NCI-H128 (cell line): ENCODE results near the gene WDR82.

Experiments
- DNase-seq: peaks from one replicate; lab custom pipeline; 2025; ENCODE audit not compliant: unreplicated experiment; lab: John Stamatoyannopoulos, UW

Gene WDR82

GRCh38 chr3:52226229-52226817, 52.1 kb downstream of the WDR82 start:
- DNase-seq = no peak

GRCh38 chr3:52225452-52226228, 52.8 kb downstream of the WDR82 start, which contains the start of gene TLR9:
Gene TLR9 (minus strand): TSS chr3:52225645. CDS start chr3:52225529, 116 bp downstream.
- no peak for DNase-seq

GRCh38 chr3:52223449-52224408, 54.7 kb downstream of the WDR82 start:
- DNase-seq = no peak

GRCh38 chr3:52222319-52223221, 55.9 kb downstream of the WDR82 start:
- DNase-seq = no peak

GRCh38 chr3:52221563-52222318, 56.7 kb downstream of the WDR82 start:
- no peak for DNase-seq

GRCh38 chr3:52221141-52221562, 57.3 kb downstream of the WDR82 start:
- DNase-seq = no peak

- DNase-seq = peak; percentile 35
These were observed 57.9 kb downstream of the WDR82 start for GRCh38 chr3:52220380-52221026.

- DNase-seq = no peak
These were observed 59.4 kb downstream of the WDR82 start for GRCh38 chr3:52218937-52219650.

- DNase-seq = no peak
These were observed 60.0 kb downstream of the WDR82 start for GRCh38 chr3:52218454-52218853.

GRCh38 chr3:52218026-52218425, 60.4 kb downstream of the WDR82 start:
- DNase-seq = no peak

- DNase-seq = no peak
These were observed 61.0 kb downstream of the WDR82 start for GRCh38 chr3:52217409-52217805.

- no peak for DNase-seq
These were observed 61.7 kb downstream of the WDR82 start for GRCh38 chr3:52216585-52217408.

- DNase-seq = no peak
These were observed 63.1 kb downstream of the WDR82 start for GRCh38 chr3:52215351-52215750.

GRCh38 chr3:52213901-52214300, 64.5 kb downstream of the WDR82 start:
- DNase-seq = no peak

- DNase-seq = no peak
These were observed 65.4 kb downstream of the WDR82 start for GRCh38 chr3:52213005-52213404.

- no peak for DNase-seq
These were observed 67.1 kb downstream of the WDR82 start for GRCh38 chr3:52211268-52211891.

GRCh38 chr3:52210550-52211046, 67.9 kb downstream of the WDR82 start:
- no peak for DNase-seq
